HEK293 (cell line): ENCODE results near the gene MARF1.

ENCODE experiments used
- CTCF ChIA-PET: fragments of 350-600 bp; formaldehyde crosslinking; extraction: SDS; loops from one replicate; lab custom pipeline; 2021; ENCODE audit warnings: antibody characterized with exemption; lab: Yijun Ruan, JAX
- POLR2A ChIA-PET: fragments of 300-600 bp; formaldehyde crosslinking; extraction: SDS; loops from one replicate; lab custom pipeline; 2020; ENCODE audit warnings: antibody characterized with exemption, inconsistent platforms; lab: Yijun Ruan, JAX
- H3K27ac ChIP-seq: fragments of 200-500 bp; sonication (Bioruptor generic); 2 replicates; pipeline ENCODE4 v1.5.1; 2014; ENCODE audit warnings: low read depth, low read length, control low read depth, inconsistent platforms; ENCODE audit errors: extremely low read depth
- H3K36me3 ChIP-seq, 2 experiments: fragments of 200-500 bp in 1 of 2; sonication (Bioruptor generic) in 1 of 2; 1 replicate in 1 of 2; 2 replicates in 1 of 2; pipeline ENCODE4 v1.5.1; 2014 to 2017; ENCODE audit warnings: inconsistent platforms in 2 of 2, low read length in 2 of 2; ENCODE audit not compliant: control insufficient read depth in 2 of 2, insufficient read depth in 1 of 2
- H3K4me1 ChIP-seq: fragments of 200-500 bp; sonication (Bioruptor generic); 2 replicates; pipeline ENCODE4 v1.5.1; 2014; ENCODE audit warnings: mild to moderate bottlenecking, low read length, inconsistent platforms; ENCODE audit not compliant: control insufficient read depth, insufficient read depth
- H3K4me3 ChIP-seq: 2 replicates; pipeline ENCODE4 v1.5.1; 2011; ENCODE audit warnings: low read depth, mild to moderate bottlenecking, control low read depth, low read length, moderate library complexity
- H3K9me3 ChIP-seq: fragments of 200-500 bp; sonication (Bioruptor generic); 2 replicates; pipeline ENCODE4 v1.5.1; 2014; ENCODE audit warnings: low read depth, low read length, inconsistent platforms; ENCODE audit not compliant: control insufficient read depth, insufficient read depth
- ATF2 ChIP-seq: fragments of 450-650 bp; formaldehyde crosslinking; IDR thresholded peaks from 2 replicates; pipeline ENCODE4 v1.5.1; 2016; ENCODE audit warnings: missing biosample characterization, missing genetic modification characterization, low read depth
- KLF17 ChIP-seq: fragments of 450-650 bp; formaldehyde crosslinking; IDR thresholded peaks from 2 replicates; pipeline ENCODE4 v1.5.1; 2016; ENCODE audit warnings: missing biosample characterization, missing genetic modification characterization
- KLF8 ChIP-seq: fragments of 450-650 bp; formaldehyde crosslinking; IDR thresholded peaks from 2 replicates; pipeline ENCODE4 v1.5.1; 2016; ENCODE audit warnings: missing biosample characterization, missing genetic modification characterization
- KLF9 ChIP-seq: fragments of 450-650 bp; formaldehyde crosslinking; IDR thresholded peaks from 2 replicates; pipeline ENCODE4 v1.5.1; 2016; ENCODE audit warnings: missing biosample characterization, missing genetic modification characterization, low read depth
- RBAK ChIP-seq: fragments of 450-650 bp; formaldehyde crosslinking; IDR thresholded peaks from 2 replicates; pipeline ENCODE4 v1.5.1; 2016; ENCODE audit warnings: missing biosample characterization, missing genetic modification characterization
- SP3 ChIP-seq: fragments of 450-650 bp; formaldehyde crosslinking; IDR thresholded peaks from 2 replicates; pipeline ENCODE4 v1.5.1; 2016; ENCODE audit warnings: missing biosample characterization, missing genetic modification characterization
- ZBTB17 ChIP-seq: fragments of 450-650 bp; formaldehyde crosslinking; IDR thresholded peaks from 2 replicates; pipeline ENCODE4 v1.5.1; 2016; ENCODE audit warnings: missing biosample characterization, missing genetic modification characterization
- ZBTB20 ChIP-seq: fragments of 450-650 bp; formaldehyde crosslinking; IDR thresholded peaks from 2 replicates; pipeline ENCODE4 v1.5.1; 2016; ENCODE audit warnings: missing biosample characterization, missing genetic modification characterization
- ZBTB7A ChIP-seq: fragments of 450-650 bp; formaldehyde crosslinking; IDR thresholded peaks from 2 replicates; pipeline ENCODE4 v1.5.1; 2016; ENCODE audit warnings: low read depth, missing biosample characterization, missing genetic modification characterization
- ZEB2 ChIP-seq: fragments of 450-650 bp; formaldehyde crosslinking; IDR thresholded peaks from 2 replicates; pipeline ENCODE4 v1.5.1; 2016; ENCODE audit warnings: missing biosample characterization, missing genetic modification characterization
- ZNF121 ChIP-seq: fragments of 450-650 bp; formaldehyde crosslinking; IDR thresholded peaks from 2 replicates; pipeline ENCODE4 v1.5.1; 2016; ENCODE audit warnings: missing biosample characterization, missing genetic modification characterization
- ZNF140 ChIP-seq: fragments of 450-650 bp; formaldehyde crosslinking; IDR thresholded peaks from 2 replicates; pipeline ENCODE4 v1.5.1; 2016; ENCODE audit warnings: missing biosample characterization, missing genetic modification characterization
- ZNF19 ChIP-seq: fragments of 450-650 bp; formaldehyde crosslinking; IDR thresholded peaks from 2 replicates; pipeline ENCODE4; 2016; ENCODE audit warnings: missing biosample characterization, missing genetic modification characterization, low read depth
- ZNF341 ChIP-seq: fragments of 450-650 bp; formaldehyde crosslinking; IDR thresholded peaks from 2 replicates; pipeline ENCODE4; 2016; ENCODE audit warnings: low read depth, missing biosample characterization, missing genetic modification characterization
- ZNF366 ChIP-seq: fragments of 450-650 bp; formaldehyde crosslinking; conservative IDR thresholded peaks from 2 replicates; pipeline ENCODE4 v1.5.1; 2016; ENCODE audit warnings: missing biosample characterization, missing genetic modification characterization
- ZNF529 ChIP-seq: fragments of 450-650 bp; formaldehyde crosslinking; IDR thresholded peaks from 2 replicates; pipeline ENCODE4 v1.5.1; 2017; ENCODE audit warnings: missing genetic modification characterization, missing biosample characterization; ENCODE audit not compliant: insufficient replicate concordance
- ZNF530 ChIP-seq: fragments of 450-650 bp; formaldehyde crosslinking; IDR thresholded peaks from 2 replicates; pipeline ENCODE4 v1.5.1; 2016; ENCODE audit warnings: low read depth, missing biosample characterization, missing genetic modification characterization
- ZNF544 ChIP-seq: fragments of 450-650 bp; formaldehyde crosslinking; IDR thresholded peaks from 2 replicates; pipeline ENCODE4 v1.5.0; 2017; ENCODE audit warnings: missing biosample characterization, missing genetic modification characterization
- ZNF558 ChIP-seq: fragments of 450-650 bp; formaldehyde crosslinking; IDR thresholded peaks from 2 replicates; pipeline ENCODE4 v1.5.1; 2016; ENCODE audit warnings: missing biosample characterization, missing genetic modification characterization
- ZNF585B ChIP-seq: fragments of 450-650 bp; formaldehyde crosslinking; IDR thresholded peaks from 2 replicates; pipeline ENCODE4 v1.5.1; 2016; ENCODE audit warnings: missing biosample characterization, missing genetic modification characterization
- ZNF600 ChIP-seq: fragments of 450-650 bp; formaldehyde crosslinking; IDR thresholded peaks from 2 replicates; pipeline ENCODE4 v1.5.1; 2016; ENCODE audit warnings: missing biosample characterization, missing genetic modification characterization
- ZNF664 ChIP-seq: fragments of 450-650 bp; formaldehyde crosslinking; IDR thresholded peaks from 2 replicates; pipeline ENCODE4 v1.5.1; 2016; ENCODE audit warnings: missing biosample characterization, missing genetic modification characterization
- ZNF670 ChIP-seq: fragments of 450-650 bp; formaldehyde crosslinking; IDR thresholded peaks from 2 replicates; pipeline ENCODE4 v1.5.1; 2016; ENCODE audit warnings: missing biosample characterization, missing genetic modification characterization, low read depth
- ZXDB ChIP-seq: fragments of 450-650 bp; formaldehyde crosslinking; IDR thresholded peaks from 2 replicates; pipeline ENCODE4 v1.5.1; 2016; ENCODE audit warnings: missing biosample characterization, missing genetic modification characterization
- TF ChIP-seq, protein P1 (sequence below): fragments of 450-650 bp; formaldehyde crosslinking; IDR thresholded peaks from 2 replicates; pipeline ENCODE4 v1.5.1; 2016; ENCODE audit warnings: missing biosample characterization, missing genetic modification characterization
- TF ChIP-seq, protein P2 (sequence below): fragments of 450-650 bp; formaldehyde crosslinking; IDR thresholded peaks from 2 replicates; pipeline ENCODE4 v1.5.1; 2016; ENCODE audit warnings: missing biosample characterization, missing genetic modification characterization
- TF ChIP-seq, protein P3 (sequence below): fragments of 450-650 bp; formaldehyde crosslinking; IDR thresholded peaks from 2 replicates; pipeline ENCODE4 v1.5.1; 2017; ENCODE audit warnings: missing biosample characterization, missing genetic modification characterization

Gene MARF1

GRCh38 chr16:15652293-15653001 is 9.5 kb upstream of the MARF1 start:
- Histone ChIP-seq H3K36me3 (peaks cover 3 to 7% of the 10 kb centered on the region in 2 experiments; a peak in 2 of 3 replicates), H3K9me3 (no peaks in the 10 kb centered on the region), H3K27ac (no peak overlapping the region), H3K4me3 (no peak overlapping the region), H3K4me1 (no peaks in the 10 kb centered on the region)
- POLR2A ChIA-PET = interaction anchor here (0.8 to 2.4 kb wide), 2 partner anchors 9 to 10 kb away, joined by 4 to 11 read pairs; partner anchors contain the start of gene MARF1
- CTCF ChIA-PET = interaction anchor here (0.6 to 1.5 kb wide), 3 partner anchors 9 to 161 kb away, joined by 3 to 8 read pairs (median 5); partner anchors contain the start of gene MARF1
- TF ChIP-seq ZNF19 (0 out of 2 replicates have a peak, but pooled peaks have one; percentile 4), ZNF121 (tag by site-specific recombination) (peak; percentile 96), ZNF664 (no peak), ZNF544 (tag by site-specific recombination) (no peak), ZNF558 (tag by site-specific recombination) (no peak), ZNF529 (tag by site-specific recombination) (no peak)
- TF ChIP-seq, protein P1, sequence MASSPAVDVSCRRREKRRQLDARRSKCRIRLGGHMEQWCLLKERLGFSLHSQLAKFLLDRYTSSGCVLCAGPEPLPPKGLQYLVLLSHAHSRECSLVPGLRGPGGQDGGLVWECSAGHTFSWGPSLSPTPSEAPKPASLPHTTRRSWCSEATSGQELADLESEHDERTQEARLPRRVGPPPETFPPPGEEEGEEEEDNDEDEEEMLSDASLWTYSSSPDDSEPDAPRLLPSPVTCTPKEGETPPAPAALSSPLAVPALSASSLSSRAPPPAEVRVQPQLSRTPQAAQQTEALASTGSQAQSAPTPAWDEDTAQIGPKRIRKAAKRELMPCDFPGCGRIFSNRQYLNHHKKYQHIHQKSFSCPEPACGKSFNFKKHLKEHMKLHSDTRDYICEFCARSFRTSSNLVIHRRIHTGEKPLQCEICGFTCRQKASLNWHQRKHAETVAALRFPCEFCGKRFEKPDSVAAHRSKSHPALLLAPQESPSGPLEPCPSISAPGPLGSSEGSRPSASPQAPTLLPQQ (tag by site-specific recombination) = no peak

- H3K27ac ChIP-seq = peak overlapping the region; percentile 83; the same call in 1 of the 2 replicates
- H3K9me3 ChIP-seq = no peaks in the 10 kb centered on the region
- no peaks in the 10 kb centered on the region for H3K4me1 ChIP-seq
- POLR2A ChIA-PET = interaction anchor here (0.6 to 1.0 kb wide), 3 partner anchors 8 to 63 kb away, joined by 3 to 4 read pairs (median 3); partner anchors contain the start of gene MARF1
- peaks cover 3 to 7% of the 10 kb centered on the region in 2 experiments; a peak in 2 of 3 replicates for H3K36me3 ChIP-seq
- H3K4me3 ChIP-seq = peak overlapping the region; percentile 82
- CTCF ChIA-PET = interaction anchor here (0.6 to 0.7 kb wide), 2 partner anchors 26 to 119 kb away, joined by 3 read pairs; no protein-coding TSS in a partner anchor
- TF ChIP-seq ZBTB7A = 0 out of 2 replicates have a peak, but pooled peaks have one; percentile 6
- peak; percentile 86 for TF ChIP-seq ZNF600 (tag by site-specific recombination)
- no peak for TF ChIP-seq ZNF140 (tag by site-specific recombination)
- TF ChIP-seq KLF9 = peak; percentile 81
- no peak for TF ChIP-seq ZNF585B (tag by site-specific recombination)
- TF ChIP-seq ZNF670 = no peak
- TF ChIP-seq ZNF530 (tag by site-specific recombination) = no peak
- TF ChIP-seq, protein P2, sequence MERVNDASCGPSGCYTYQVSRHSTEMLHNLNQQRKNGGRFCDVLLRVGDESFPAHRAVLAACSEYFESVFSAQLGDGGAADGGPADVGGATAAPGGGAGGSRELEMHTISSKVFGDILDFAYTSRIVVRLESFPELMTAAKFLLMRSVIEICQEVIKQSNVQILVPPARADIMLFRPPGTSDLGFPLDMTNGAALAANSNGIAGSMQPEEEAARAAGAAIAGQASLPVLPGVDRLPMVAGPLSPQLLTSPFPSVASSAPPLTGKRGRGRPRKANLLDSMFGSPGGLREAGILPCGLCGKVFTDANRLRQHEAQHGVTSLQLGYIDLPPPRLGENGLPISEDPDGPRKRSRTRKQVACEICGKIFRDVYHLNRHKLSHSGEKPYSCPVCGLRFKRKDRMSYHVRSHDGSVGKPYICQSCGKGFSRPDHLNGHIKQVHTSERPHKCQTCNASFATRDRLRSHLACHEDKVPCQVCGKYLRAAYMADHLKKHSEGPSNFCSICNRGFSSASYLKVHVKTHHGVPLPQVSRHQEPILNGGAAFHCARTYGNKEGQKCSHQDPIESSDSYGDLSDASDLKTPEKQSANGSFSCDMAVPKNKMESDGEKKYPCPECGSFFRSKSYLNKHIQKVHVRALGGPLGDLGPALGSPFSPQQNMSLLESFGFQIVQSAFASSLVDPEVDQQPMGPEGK (tag by site-specific recombination) = peak; percentile 80
- TF ChIP-seq, protein P3, sequence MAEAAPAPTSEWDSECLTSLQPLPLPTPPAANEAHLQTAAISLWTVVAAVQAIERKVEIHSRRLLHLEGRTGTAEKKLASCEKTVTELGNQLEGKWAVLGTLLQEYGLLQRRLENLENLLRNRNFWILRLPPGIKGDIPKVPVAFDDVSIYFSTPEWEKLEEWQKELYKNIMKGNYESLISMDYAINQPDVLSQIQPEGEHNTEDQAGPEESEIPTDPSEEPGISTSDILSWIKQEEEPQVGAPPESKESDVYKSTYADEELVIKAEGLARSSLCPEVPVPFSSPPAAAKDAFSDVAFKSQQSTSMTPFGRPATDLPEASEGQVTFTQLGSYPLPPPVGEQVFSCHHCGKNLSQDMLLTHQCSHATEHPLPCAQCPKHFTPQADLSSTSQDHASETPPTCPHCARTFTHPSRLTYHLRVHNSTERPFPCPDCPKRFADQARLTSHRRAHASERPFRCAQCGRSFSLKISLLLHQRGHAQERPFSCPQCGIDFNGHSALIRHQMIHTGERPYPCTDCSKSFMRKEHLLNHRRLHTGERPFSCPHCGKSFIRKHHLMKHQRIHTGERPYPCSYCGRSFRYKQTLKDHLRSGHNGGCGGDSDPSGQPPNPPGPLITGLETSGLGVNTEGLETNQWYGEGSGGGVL (tag by site-specific recombination) = peak; percentile 9
- TF ChIP-seq ZBTB20 (tag by site-specific recombination) = peak; percentile 76
- TF ChIP-seq ZNF341 = peak; percentile 56
- TF ChIP-seq ZXDB (tag by site-specific recombination) = peak; percentile 85; the same call in 1 of the 2 replicates
- peak; percentile 69 for TF ChIP-seq SP3
- no peak for TF ChIP-seq RBAK (tag by site-specific recombination)
- no peak for TF ChIP-seq ATF2 (tag by site-specific recombination)
- TF ChIP-seq KLF8 (tag by site-specific recombination) = peak; percentile 66; the same call in 1 of the 2 replicates
- peak; percentile 54; the same call in 1 of the 2 replicates for TF ChIP-seq ZEB2 (tag by site-specific recombination)
- TF ChIP-seq KLF17 (tag by site-specific recombination) = peak; percentile 82
- TF ChIP-seq ZBTB17 (tag by site-specific recombination) = peak; percentile 63; the same call in 1 of the 2 replicates
- peak; percentile 86 for TF ChIP-seq ZNF366 (tag by site-specific recombination)
These were observed 7.8 kb upstream of the MARF1 start for GRCh38 chr16:15650698-15651171.
